Motor neuron (in vitro differentiated cells): Measurements from ENCODE around the gene ARHGAP21. TPM values are rescaled to one million over a fixed set of nuclear protein-coding genes. Genes with fewer than 3 reads are reported as not detected.

Experiments
- ATAC-seq, 8 experiments: fragments of 200-7000 bp; cut with Tn5 transposase; replicated peaks in 6 of 8; 2 replicates each; pipeline ENCODE4 v1.8.0; 2021; ENCODE audit warnings: mild to moderate bottlenecking in 8 of 8, moderate library complexity in 8 of 8
- H3K27ac ChIP-seq, 2 donors: fragments of 250-450 bp; sonication (Bioruptor Pico); 2 replicates each; pipeline ENCODE4 v1.9.0; 2021; ENCODE audit warnings: antibody characterized with exemption in 2 of 2, mild to moderate bottlenecking in 2 of 2, moderate library complexity in 1 of 2
- H3K4me1 ChIP-seq, 2 donors: fragments of 250-450 bp; sonication (Bioruptor Pico); replicated peaks in 1 of 2; 2 replicates each; pipeline ENCODE4 v1.6.1; 2021; ENCODE audit warnings: antibody characterized with exemption in 2 of 2, mild to moderate bottlenecking in 2 of 2, moderate library complexity in 1 of 2
- H3K4me3 ChIP-seq, 5 donors: fragments of 250-450 bp; sonication (Bioruptor Pico); 2 replicates each; pipeline ENCODE4 v1.9.0; 2021; ENCODE audit warnings: antibody characterized with exemption in 5 of 5, mild to moderate bottlenecking in 5 of 5, moderate library complexity in 4 of 5
- WGBS, 10 experiments: fragments of 450-650 bp; shearing (Covaris generic); methylation state at CpG; one replicate each; pipeline ENCODE4 v1.0.0; 2022; 5-methylcytosine and 5-hydroxymethylcytosine counted together
- in situ Hi-C, 9 experiments: fragments of 400-800 bp; cut with MboI; loops; one replicate each; pipeline ENCODE4 v1.15.0; 2021; ENCODE audit warnings: low sequenced_read_pairs in 9 of 9, low pct_unique_long_range_greater_than_20kb in 2 of 9; ENCODE audit not compliant: unreplicated experiment in 9 of 9
- total RNA-seq, 8 experiments: library from RNA; unstranded; fragments of 300-600 nt; gene quantifications; 2 replicates each; pipeline versions ENCODE4 v1.2.3 to v1.2.4, GENCODE V29; 2022

The ARHGAP21 gene
- total RNA-seq, 8 experiments from 2014 or later, result 73.0 to 94.1 (median 83.2) TPM

GRCh38 chr10:24721229-24722106 lies 2.2 kb downstream of the ARHGAP21 start:
- Histone ChIP-seq H3K4me3 (peak overlapping the region; percentile 86 to 96 (median 93)), H3K4me1 (peaks cover 26 to 31% of the 10 kb centered on the region in 2 donors), H3K27ac (peak overlapping the region; percentile 97)
- in situ Hi-C loops, result no loop called here
- no peak for ATAC-seq
- 0 to 20% (median 0%) methylated on average over 1 to 14 of the region's 35 CpGs; no CpG with 5 or more reads in 1 of the 10 experiments for WGBS, 10 experiments

- ATAC-seq, result no peak
- in situ Hi-C loops, result no loop called here
- H3K4me1 ChIP-seq, result peaks cover 30 to 36% of the 10 kb centered on the region in 2 donors
- H3K27ac ChIP-seq, result no peak overlapping the region
- WGBS, 10 experiments, result 0 to 17% (median 7%) methylated on average over 1 to 2 of the region's 2 CpGs
- H3K4me3 ChIP-seq, result peak overlapping the region; percentile 86 to 96 (median 93)
Measured at GRCh38 chr10:24720096-24720495, 3.6 kb downstream of the ARHGAP21 start.

GRCh38 chr10:24718031-24718855 lies 5.4 kb downstream of the ARHGAP21 start:
- ATAC-seq, result no peak
- Histone ChIP-seq H3K27ac (no peak overlapping the region), H3K4me1 (peaks cover 30 to 47% of the 10 kb centered on the region in 2 donors), H3K4me3 (peak overlapping the region in 2 of 5 donors; percentile 2 to 8)
- WGBS, 10 experiments, result 45 to 94% (median 86%) methylated on average over 3 to 10 of the region's 10 CpGs
- in situ Hi-C loops, result no loop called here

GRCh38 chr10:24716295-24716694 lies 7.4 kb downstream of the ARHGAP21 start:
- 47 to 100% (median 72%) methylated on average over 1 to 5 of the region's 5 CpGs; no CpG with 5 or more reads in 2 of the 10 experiments for WGBS, 10 experiments
- H3K4me3 ChIP-seq, result no peak overlapping the region
- H3K27ac ChIP-seq, result no peak overlapping the region
- peaks cover 30 to 55% of the 10 kb centered on the region in 2 donors for H3K4me1 ChIP-seq
- ATAC-seq, result peak in 4 of 8 experiments; percentile 36 to 63 (median 46)
- in situ Hi-C loops, result no loop called here

GRCh38 chr10:24715246-24715769 lies 8.4 kb downstream of the ARHGAP21 start:
- no peak overlapping the region for H3K4me3 ChIP-seq
- H3K27ac ChIP-seq, result no peak overlapping the region
- in situ Hi-C loops, result no loop called here
- peaks cover 30 to 55% of the 10 kb centered on the region in 2 donors for H3K4me1 ChIP-seq
- 33 to 98% (median 82%) methylated on average over 3 to 5 of the region's 5 CpGs for WGBS, 10 experiments
- ATAC-seq, result peak in 1 of 8 experiments; percentile 27

GRCh38 chr10:24713086-24713485 lies 10.6 kb downstream of the ARHGAP21 start:
- 100% methylated on average over 1 of the region's 1 CpG; no CpG with 5 or more reads in 2 of the 10 experiments for WGBS, 10 experiments
- Histone ChIP-seq H3K4me1 (peaks cover 17 to 40% of the 10 kb centered on the region in 2 donors), H3K4me3 (no peak overlapping the region), H3K27ac (no peak overlapping the region)
- in situ Hi-C loops, result no loop called here
- peak in 1 of 8 experiments; percentile 25 for ATAC-seq

- Histone ChIP-seq H3K4me1 (peaks cover 9 to 36% of the 10 kb centered on the region in 2 donors), H3K4me3 (no peak overlapping the region), H3K27ac (no peak overlapping the region)
- whole genome bisulfite sequencing, 10 experiments, result 58 to 100% (median 83%) methylated on average over 1 to 2 of the region's 2 CpGs
- in situ Hi-C loops, result no loop called here
- no peak for ATAC-seq
Measured at GRCh38 chr10:24711465-24711864, 12.2 kb downstream of the ARHGAP21 start.

- H3K4me3 ChIP-seq, result no peak overlapping the region
- in situ Hi-C loops, result no loop called here
Measured at GRCh38 chr10:24708081-24708480, 15.6 kb downstream of the ARHGAP21 start.

GRCh38 chr10:24707445-24707844 lies 16.2 kb downstream of the ARHGAP21 start:
- Histone ChIP-seq H3K4me3 (no peak overlapping the region), H3K27ac (no peak overlapping the region), H3K4me1 (peaks cover 5 to 19% of the 10 kb centered on the region in 2 donors)
- in situ Hi-C loops, result no loop called here
- no peak for ATAC-seq
- WGBS, 10 experiments, result 50 to 97% (median 88%) methylated on average over 1 to 3 of the region's 3 CpGs; no CpG with 5 or more reads in 1 of the 10 experiments

More at GRCh38 chr10:24708081-24708480, 15.6 kb downstream of the ARHGAP21 start:
- Histone ChIP-seq H3K27ac (no peak overlapping the region), H3K4me1 (peaks cover 5 to 26% of the 10 kb centered on the region in 2 donors)
- no peak for ATAC-seq
- 80 to 100% (median 95%) methylated on average over 1 to 3 of the region's 3 CpGs; no CpG with 5 or more reads in 3 of the 10 experiments for WGBS, 10 experiments

GRCh38 chr10:24706479-24707118 lies 17.1 kb downstream of the ARHGAP21 start:
- 0 to 81% (median 41%) methylated on average over 1 to 5 of the region's 7 CpGs for WGBS, 10 experiments

GRCh38 chr10:24703700-24704099 lies 20.0 kb downstream of the ARHGAP21 start:
- Histone ChIP-seq H3K4me3 (no peak overlapping the region), H3K4me1 (peaks cover 5 to 19% of the 10 kb centered on the region in 2 donors), H3K27ac (no peak overlapping the region)
- 4 to 100% (median 75%) methylated on average over 1 to 5 of the region's 5 CpGs; no CpG with 5 or more reads in 1 of the 10 experiments for WGBS, 10 experiments
- ATAC-seq, result peak in 3 of 8 experiments; percentile 65 to 77 (median 67)
- in situ Hi-C loops, result no loop called here

More at GRCh38 chr10:24706479-24707118, 17.1 kb downstream of the ARHGAP21 start:
- Histone ChIP-seq H3K4me1 (peaks cover 5 to 19% of the 10 kb centered on the region in 2 donors), H3K27ac (no peak overlapping the region), H3K4me3 (no peak overlapping the region)
- in situ Hi-C loops, result no loop called here
- peak; percentile 86 to 100 (median 100) for ATAC-seq

- Histone ChIP-seq H3K4me3 (no peak overlapping the region), H3K4me1 (peaks cover 0 to 12% of the 10 kb centered on the region in 2 donors), H3K27ac (no peak overlapping the region)
- in situ Hi-C loops, result no loop called here
- 88 to 100% (median 94%) methylated on average over 1 to 3 of the region's 3 CpGs; no CpG with 5 or more reads in 3 of the 10 experiments for WGBS, 10 experiments
- ATAC-seq, result no peak
Measured at GRCh38 chr10:24701447-24701846, 22.2 kb downstream of the ARHGAP21 start.
